IMR-90 (cell line): ENCODE measurements around the gene CDS2. TPM values are rescaled to one million over a fixed set of nuclear protein-coding genes. Genes with fewer than 3 reads are reported as not detected.

Experiments used
- ATAC-seq: fragments of 200-7000 bp; cut with Tn5 transposase; 2 replicates; pipeline ENCODE4 v1.9.1; 2020; ENCODE audit warnings: low read depth, mild to moderate bottlenecking, moderate library complexity
- BruUV-seq: library from RNA; stranded (reverse); fragments of 400-500 nt; replicated peaks from 2 replicates; lab custom pipeline; 2021; lab: Mats Ljungman, UMichigan
- CTCF ChIA-PET: fragments of 300-600 bp; formaldehyde crosslinking; extraction: SDS; loops from one replicate; lab custom pipeline; 2021; ENCODE audit warnings: antibody characterized with exemption; lab: Yijun Ruan, JAX
- POLR2A ChIA-PET: fragments of 300-600 bp; sonication (Branson Sonifier 250); formaldehyde crosslinking; loops from one replicate; lab custom pipeline; 2022; ENCODE audit warnings: antibody characterized with exemption; ENCODE audit not compliant: unreplicated experiment; lab: Charles Lee
- DNase-seq: peaks from one replicate; pipeline ENCODE4 v3.0.0; 2013
- H2AFZ ChIP-seq: replicated peaks from 2 replicates; pipeline ENCODE3; 2013; ENCODE audit warnings: low read length, mild to moderate bottlenecking; ENCODE audit not compliant: poor library complexity
- H2AK5ac ChIP-seq: 2 replicates; pipeline ENCODE4 v1.6.1; 2013; ENCODE audit warnings: low read depth, low read length, inconsistent platforms
- H2AK9ac ChIP-seq: replicated peaks from 2 replicates; pipeline ENCODE3; 2013; ENCODE audit warnings: mild to moderate bottlenecking, low read depth, low read length, moderate library complexity; ENCODE audit not compliant: poor library complexity
- H2BK120ac ChIP-seq: 2 replicates; pipeline ENCODE4 v1.6.1; 2013; ENCODE audit warnings: low read depth, low read length, inconsistent platforms
- H2BK15ac ChIP-seq: 3 replicates; pipeline ENCODE4 v1.6.1; 2013; ENCODE audit warnings: low read depth, low read length, inconsistent platforms
- H2BK20ac ChIP-seq: 2 replicates; pipeline ENCODE4 v1.6.1; 2013; ENCODE audit warnings: low read depth, mild to moderate bottlenecking, inconsistent platforms, low read length, moderate library complexity
- H2BK5ac ChIP-seq: 2 replicates; pipeline ENCODE4 v1.6.1; 2013; ENCODE audit warnings: mild to moderate bottlenecking, low read depth, low read length, inconsistent platforms; ENCODE audit not compliant: poor library complexity, severe bottlenecking
- H3K14ac ChIP-seq: replicated peaks from 2 replicates; pipeline ENCODE4 v1.6.1; 2013; ENCODE audit warnings: low read depth, low read length, inconsistent platforms
- H3K18ac ChIP-seq: 2 replicates; pipeline ENCODE4 v1.6.1; 2013; ENCODE audit warnings: low read depth, low read length, control low read depth
- H3K23ac ChIP-seq: 2 replicates; pipeline ENCODE4 v1.6.1; 2013; ENCODE audit warnings: low read depth, low read length, inconsistent platforms
- H3K27ac ChIP-seq: 2 replicates; pipeline ENCODE4 v1.5.1; 2013; ENCODE audit warnings: mild to moderate bottlenecking, control low read depth, low read length; ENCODE audit not compliant: insufficient read depth
- H3K27me3 ChIP-seq: 2 replicates; pipeline ENCODE4 v1.6.1; 2013; ENCODE audit warnings: low read length; ENCODE audit not compliant: control insufficient read depth, insufficient read depth
- H3K36me3 ChIP-seq: 2 replicates; pipeline ENCODE4 v1.6.1; 2013; ENCODE audit warnings: low read length, mixed read lengths; ENCODE audit not compliant: control insufficient read depth, insufficient read depth
- H3K4ac ChIP-seq: 2 replicates; pipeline ENCODE4 v1.6.1; 2013; ENCODE audit warnings: low read depth, low read length, inconsistent platforms
- H3K4me1 ChIP-seq: 2 replicates; pipeline ENCODE4 v1.6.1; 2013; ENCODE audit warnings: low read length, mixed read lengths; ENCODE audit not compliant: control insufficient read depth, insufficient read depth
- H3K4me2 ChIP-seq: 2 replicates; pipeline ENCODE4 v1.6.1; 2013; ENCODE audit warnings: low read depth, mild to moderate bottlenecking, control low read depth, low read length, moderate library complexity
- H3K4me3 ChIP-seq: 2 replicates; pipeline ENCODE4 v1.5.1; 2013; ENCODE audit warnings: low read depth, mild to moderate bottlenecking, control low read depth, low read length, moderate library complexity; ENCODE audit not compliant: insufficient read depth
- H3K56ac ChIP-seq: 2 replicates; pipeline ENCODE4 v1.6.1; 2013; ENCODE audit warnings: low read length, inconsistent platforms; ENCODE audit not compliant: insufficient read depth; ENCODE audit errors: extremely low read depth
- H3K79me1 ChIP-seq, 2 experiments: 2 replicates each; pipeline ENCODE4 v1.6.1; 2013; ENCODE audit warnings: low read length in 2 of 2, inconsistent platforms in 1 of 2, low read depth in 1 of 2
- H3K9ac ChIP-seq: 2 replicates; pipeline ENCODE4 v1.6.1; 2013; ENCODE audit warnings: low read depth, low read length, control low read depth
- H3K9me1 ChIP-seq: 2 replicates; pipeline ENCODE4 v1.6.1; 2013; ENCODE audit warnings: low read length, inconsistent platforms; ENCODE audit not compliant: insufficient read depth
- H3K9me3 ChIP-seq: 2 replicates; pipeline ENCODE4 v1.6.1; 2013; ENCODE audit warnings: low read length; ENCODE audit not compliant: control insufficient read depth, insufficient read depth
- H4K20me1 ChIP-seq: 2 replicates; pipeline ENCODE4 v1.6.1; 2013; ENCODE audit warnings: low read length, inconsistent platforms; ENCODE audit not compliant: insufficient read depth
- H4K5ac ChIP-seq: 2 replicates; pipeline ENCODE4 v1.6.1; 2013; ENCODE audit warnings: mild to moderate bottlenecking, low read depth, low read length, control low read depth
- H4K8ac ChIP-seq, 2 experiments: 2 replicates each; pipeline ENCODE4 v1.6.1; 2013; ENCODE audit warnings: low read depth in 2 of 2, low read length in 2 of 2, control low read depth in 1 of 2, inconsistent platforms in 1 of 2
- H4K91ac ChIP-seq: 2 replicates; pipeline ENCODE4 v1.6.1; 2013; ENCODE audit warnings: low read depth, low read length, inconsistent platforms; ENCODE audit not compliant: insufficient read depth
- BHLHE40 ChIP-seq: fragments of 150-350 bp; IDR thresholded peaks from 2 replicates; pipeline ENCODE4 v1.6.1; 2016; ENCODE audit warnings: mild to moderate bottlenecking, low read depth, low read length
- CEBPB ChIP-seq: IDR thresholded peaks from 2 replicates; pipeline ENCODE4 v1.6.1; 2012; ENCODE audit warnings: low read depth, low read length, improper control_type of control experiment
- CHD1 ChIP-seq: IDR thresholded peaks from 2 replicates; pipeline ENCODE4 v1.6.1; 2012; ENCODE audit warnings: low read depth, low read length, improper control_type of control experiment
- FOS ChIP-seq: fragments of 150-350 bp; IDR thresholded peaks from 2 replicates; pipeline ENCODE4 v1.6.1; 2016; ENCODE audit warnings: low read depth, low read length
- MAFK ChIP-seq: IDR thresholded peaks from 2 replicates; pipeline ENCODE4 v1.6.1; 2012; ENCODE audit warnings: low read depth, low read length, improper control_type of control experiment
- NFE2L2 ChIP-seq: fragments of 150-350 bp; IDR thresholded peaks from 2 replicates; pipeline ENCODE4 v1.6.1; 2016; ENCODE audit warnings: low read depth, mild to moderate bottlenecking, low read length
- POLR2A ChIP-seq: IDR thresholded peaks from 2 replicates; pipeline ENCODE4 v1.6.1; 2012; ENCODE audit warnings: mild to moderate bottlenecking, low read depth, low read length
- RAD21 ChIP-seq: IDR thresholded peaks from 2 replicates; pipeline ENCODE4 v1.6.1; 2012; ENCODE audit warnings: low read length, improper control_type of control experiment
- RFX5 ChIP-seq: IDR thresholded peaks from 2 replicates; pipeline ENCODE4 v1.8.0; 2012; ENCODE audit warnings: low read depth, mild to moderate bottlenecking, low read length, moderate library complexity
- SMC3 ChIP-seq: fragments of 150-350 bp; IDR thresholded peaks from 2 replicates; pipeline ENCODE4 v1.6.1; 2016; ENCODE audit warnings: low read depth, mild to moderate bottlenecking, antibody characterized with exemption, low read length, moderate library complexity
- WGBS, 2 experiments: methylation state at CpG; one replicate each; pipeline versions ENCODE4 v1.1.5 to v1.1.7; 2013; ENCODE audit warnings: missing lambda C conversion rate in 2 of 2; ENCODE audit not compliant: insufficient read length in 1 of 2; ENCODE audit errors: extremely low coverage in 2 of 2; 5-methylcytosine and 5-hydroxymethylcytosine counted together
- dilution Hi-C: fragments of 300-500 bp; cut with HindIII; formaldehyde crosslinking; loops from one replicate; pipeline ENCODE4 v1.14.3; 2018; ENCODE audit warnings: low sequenced_read_pairs; ENCODE audit not compliant: unreplicated experiment
- in situ Hi-C: fragments of 300-500 bp; cut with MboI; formaldehyde crosslinking; loops from 3 replicates; pipeline ENCODE4 v1.14.3; 2019; ENCODE audit warnings: low sequenced_read_pairs, inconsistent platforms, mixed read lengths
- intact Hi-C: fragments of 100-400 bp; cut with micrococcal nuclease; formaldehyde crosslinking; loops from 2 replicates; pipeline ENCODE4 v1.10.0; 2022
- polyA plus RNA-seq, 3 experiments: library from polyadenylated mRNA; depleted of rRNA; stranded (reverse); fragments of >200 nt; gene quantifications; 2 replicates each; pipeline ENCODE4 v1.2.3, GENCODE V29; 2012; ENCODE audit warnings: low replicate concordance in 1 of 3
- total RNA-seq: library from RNA; depleted of rRNA; stranded (reverse); fragments of >200 nt; gene quantifications from 2 replicates; pipeline ENCODE4 v1.2.3, GENCODE V29; 2012

Gene CDS2
- total and polyA plus RNA-seq, 2 of the 4 experiments (the other 2 are of a cell fraction): 17.0 to 47.1 TPM

- Histone ChIP-seq H3K14ac (no peak overlapping the region), H3K27ac (no peak overlapping the region), H3K56ac (no peak overlapping the region), H3K4me2 (no peak overlapping the region), H2BK5ac (no peak overlapping the region), H2AK5ac (no peak overlapping the region), H2BK120ac (no peak overlapping the region), H3K18ac (no peak overlapping the region), H4K91ac (no peak overlapping the region), H2AK9ac (no peak overlapping the region), H3K9ac (no peak overlapping the region), H3K9me1 (no peaks in the 10 kb centered on the region), H3K79me1 (peaks cover 8 to 44% of the 10 kb centered on the region in 2 experiments), H4K20me1 (peaks cover 15% of the 10 kb centered on the region), H2AFZ (no peak overlapping the region), H3K4me3 (no peak overlapping the region), H3K4ac (no peak overlapping the region), H3K9me3 (no peaks in the 10 kb centered on the region), H4K5ac (no peak overlapping the region), H3K27me3 (no peaks in the 10 kb centered on the region), H3K23ac (no peak overlapping the region), H2BK15ac (no peak overlapping the region), H2BK20ac (no peak overlapping the region), H3K4me1 (peaks cover 1% of the 10 kb centered on the region; the same call in 1 of the 2 replicates), H4K8ac (no peak overlapping the region), H3K36me3 (peaks cover 11% of the 10 kb centered on the region)
- BruUV-seq: no TSS peak
- intact Hi-C loops (no loop called here), dilution Hi-C loops (no loop called here), in situ Hi-C loops (no loop called here)
- DNase-seq (no peak), ATAC-seq (no peak)
- POLR2A ChIA-PET: no interaction called here
- TF ChIP-seq NFE2L2 (no peak), FOS (no peak), RFX5 (no peak), CHD1 (no peak), SMC3 (no peak), POLR2A (no peak), MAFK (no peak), RAD21 (no peak), CEBPB (no peak), BHLHE40 (no peak)
- CTCF ChIA-PET: interaction anchor here (1.1 to 1.7 kb wide), 2 partner anchors 12 to 78 kb away, joined by 3 to 7 read pairs; partner anchors contain the start of gene CDS2
- no CpG with 5 or more reads among the region's 3 CpGs for WGBS, 2 experiments
Observed at GRCh38 chr20:5114403-5114802, 12.4 kb upstream of the CDS2 start.
